ENCODE measurements around the gene FNDC3A.

DNA sequence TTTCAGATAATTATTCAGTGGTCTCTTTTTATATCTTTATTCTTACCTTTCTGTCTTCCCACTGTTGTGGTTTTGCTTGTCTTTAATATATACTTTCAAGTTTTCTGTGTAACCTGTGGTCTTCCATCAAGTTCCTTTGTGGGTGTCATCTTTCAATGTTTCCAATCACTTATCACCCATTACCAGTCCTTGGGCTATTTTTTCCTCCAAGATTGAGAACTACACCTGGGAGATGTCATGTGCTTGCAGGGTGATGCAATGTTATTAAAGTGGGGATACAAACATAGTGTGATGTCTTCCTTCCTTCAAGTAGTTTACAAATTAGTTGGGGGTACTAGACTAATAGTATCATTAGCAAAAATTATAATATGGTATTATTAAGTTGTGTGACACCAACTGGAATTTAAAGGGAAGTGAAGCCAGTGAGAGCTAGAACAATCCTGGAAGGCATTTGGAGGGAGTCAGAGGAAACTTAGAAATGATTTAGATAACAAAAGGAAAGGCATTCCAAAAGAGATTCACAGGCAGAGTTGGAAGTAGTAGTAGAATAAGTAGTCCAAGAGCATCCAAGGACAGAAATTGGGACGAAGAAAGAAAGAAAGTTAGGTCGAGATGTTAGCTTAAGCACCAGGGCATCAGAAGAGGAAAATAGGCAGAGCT, 3.4 kb downstream of the FNDC3A start:
- no peak for TF ChIP-seq POLR2A (IDR thresholded peaks at IDR 0.05)
- TF ChIP-seq, protein P1, sequence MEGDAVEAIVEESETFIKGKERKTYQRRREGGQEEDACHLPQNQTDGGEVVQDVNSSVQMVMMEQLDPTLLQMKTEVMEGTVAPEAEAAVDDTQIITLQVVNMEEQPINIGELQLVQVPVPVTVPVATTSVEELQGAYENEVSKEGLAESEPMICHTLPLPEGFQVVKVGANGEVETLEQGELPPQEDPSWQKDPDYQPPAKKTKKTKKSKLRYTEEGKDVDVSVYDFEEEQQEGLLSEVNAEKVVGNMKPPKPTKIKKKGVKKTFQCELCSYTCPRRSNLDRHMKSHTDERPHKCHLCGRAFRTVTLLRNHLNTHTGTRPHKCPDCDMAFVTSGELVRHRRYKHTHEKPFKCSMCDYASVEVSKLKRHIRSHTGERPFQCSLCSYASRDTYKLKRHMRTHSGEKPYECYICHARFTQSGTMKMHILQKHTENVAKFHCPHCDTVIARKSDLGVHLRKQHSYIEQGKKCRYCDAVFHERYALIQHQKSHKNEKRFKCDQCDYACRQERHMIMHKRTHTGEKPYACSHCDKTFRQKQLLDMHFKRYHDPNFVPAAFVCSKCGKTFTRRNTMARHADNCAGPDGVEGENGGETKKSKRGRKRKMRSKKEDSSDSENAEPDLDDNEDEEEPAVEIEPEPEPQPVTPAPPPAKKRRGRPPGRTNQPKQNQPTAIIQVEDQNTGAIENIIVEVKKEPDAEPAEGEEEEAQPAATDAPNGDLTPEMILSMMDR (IDR thresholded peaks at IDR 0.05): no peak
